Amniotic epithelial cell (primary cell): ENCODE results near the gene PAX7.
A peak's percentile ranks its signal among the peaks of the same experiment; 100 is the strongest.

ENCODE experiments used
- DNase-seq: peaks from one replicate; pipeline ENCODE4 v3.0.0-alpha.2; 2010; ENCODE audit warnings: low read depth

The PAX7 gene

DNA sequence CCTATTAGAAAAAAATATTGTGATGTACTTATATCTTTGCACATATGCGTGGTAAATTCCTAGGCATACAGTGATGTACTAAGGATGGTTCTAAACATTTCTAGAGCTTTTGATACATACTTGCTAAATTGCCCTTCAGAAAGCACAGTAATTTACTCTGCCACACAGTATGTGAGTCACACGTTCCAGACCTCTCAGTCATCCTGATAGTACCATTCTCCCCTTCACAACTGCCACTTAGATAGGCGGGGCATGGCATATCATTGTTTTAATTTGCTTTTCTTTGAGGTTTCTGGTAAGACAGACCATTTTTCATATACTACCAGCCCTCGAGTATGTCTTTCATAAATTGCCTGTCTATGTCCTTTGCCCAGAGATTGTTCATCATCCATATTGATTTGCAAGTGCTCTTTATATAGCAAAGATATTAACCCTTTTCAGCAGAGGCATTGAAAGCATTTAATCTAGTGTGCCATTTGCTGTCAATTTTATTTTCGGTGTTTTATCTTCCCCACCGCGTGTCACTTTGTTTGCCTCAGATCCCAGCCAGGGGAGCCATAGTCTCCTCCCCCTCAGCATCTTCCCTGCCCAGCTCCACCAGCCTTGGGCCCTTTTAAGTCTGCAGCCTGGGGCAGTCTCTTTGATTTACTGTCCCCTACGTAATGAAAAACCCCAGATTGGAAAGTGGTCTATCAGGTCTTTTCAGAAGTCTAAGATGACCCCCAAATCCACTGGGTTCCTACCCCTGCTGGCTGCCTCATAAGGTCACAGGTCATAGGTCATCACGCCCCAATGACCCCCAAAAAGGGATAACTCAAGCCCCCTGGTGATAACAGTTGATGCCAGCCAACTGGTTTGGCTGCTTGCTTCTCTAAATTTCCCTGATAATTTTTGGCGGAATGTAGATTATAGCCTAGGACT, 11.8 kb upstream of the PAX7 start:
- peak; percentile 61 for DNase-seq

DNA sequence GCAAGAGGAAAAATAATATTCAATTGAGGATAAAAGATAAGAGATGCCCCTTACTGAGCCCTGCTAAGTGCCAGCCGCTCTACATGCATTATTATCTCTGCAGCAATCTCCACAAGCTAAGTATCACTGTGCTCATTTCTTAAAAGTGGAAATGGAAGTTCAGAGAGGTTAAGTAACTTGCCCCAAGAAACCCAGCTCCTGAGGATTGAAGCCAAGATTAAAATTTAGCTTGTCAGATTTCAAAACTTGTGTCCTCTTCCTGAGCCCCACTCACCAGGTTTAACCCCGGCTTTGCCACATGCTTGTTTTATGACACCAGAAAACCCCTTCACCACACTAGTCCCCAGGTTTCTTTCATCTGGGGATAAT, 11.2 kb upstream of the PAX7 start:
- no peak for DNase-seq

DNA sequence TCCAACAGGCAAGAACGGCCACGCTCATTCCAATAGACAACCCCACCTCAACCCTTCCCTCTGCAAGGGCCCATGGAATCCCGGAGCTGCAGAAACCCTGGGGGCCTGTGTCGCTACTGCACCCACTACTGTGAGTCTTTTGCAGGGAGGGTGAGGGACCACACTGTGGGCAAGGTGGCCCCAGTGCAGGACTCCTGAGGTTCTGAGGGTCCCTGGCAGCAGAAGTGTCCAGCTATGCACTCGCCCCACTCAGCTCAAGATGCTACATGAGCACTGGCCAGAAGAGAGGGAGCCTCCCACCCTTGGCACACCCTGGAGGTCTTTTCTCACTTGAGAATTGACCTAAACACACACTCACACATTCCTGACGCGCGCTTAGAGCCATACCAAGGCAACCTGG, 2.1 kb upstream of the PAX7 start:
- no peak for DNase-seq

DNA sequence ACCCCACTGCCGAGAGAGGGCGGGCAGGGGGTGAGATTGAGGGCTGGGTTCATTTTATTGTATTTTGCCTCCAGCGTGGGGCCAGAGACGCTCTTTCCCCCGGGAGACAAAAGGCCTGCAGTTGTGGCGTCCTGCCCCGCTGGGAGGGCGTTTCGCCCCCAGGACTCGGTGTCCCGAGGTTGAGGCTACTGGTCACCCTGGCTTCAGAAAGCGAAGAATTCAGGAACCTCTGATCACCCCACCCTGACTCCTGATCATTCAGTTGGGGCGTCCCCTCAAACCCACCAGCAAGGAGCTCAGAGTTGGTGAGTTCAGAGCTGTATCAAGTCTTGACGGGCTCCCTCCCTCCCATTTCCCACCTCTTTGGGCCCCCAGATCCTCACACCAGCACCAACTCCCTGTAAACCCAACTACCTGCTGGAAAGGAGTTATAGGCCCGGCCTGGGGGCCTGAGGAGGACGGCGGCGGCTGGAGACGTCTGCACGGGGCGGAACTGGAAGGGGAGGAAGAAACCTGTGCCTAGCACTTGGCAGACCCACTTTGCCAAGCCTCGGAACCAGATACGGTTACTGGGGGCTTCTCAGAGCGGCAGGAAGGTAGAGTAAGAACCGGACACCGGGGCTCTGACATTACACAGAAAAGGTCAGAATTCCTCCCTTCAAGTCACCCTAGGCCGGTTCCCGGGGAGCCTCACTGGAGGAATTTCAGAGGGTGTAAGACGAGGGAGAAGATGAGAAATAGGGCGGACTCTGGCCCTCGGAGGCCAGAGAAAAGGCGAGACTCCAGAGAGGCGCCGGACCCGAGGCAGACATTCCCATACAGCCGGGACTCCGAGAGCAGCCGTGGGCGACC, 761 bp upstream of the PAX7 start:
- no peak for DNase-seq

DNA sequence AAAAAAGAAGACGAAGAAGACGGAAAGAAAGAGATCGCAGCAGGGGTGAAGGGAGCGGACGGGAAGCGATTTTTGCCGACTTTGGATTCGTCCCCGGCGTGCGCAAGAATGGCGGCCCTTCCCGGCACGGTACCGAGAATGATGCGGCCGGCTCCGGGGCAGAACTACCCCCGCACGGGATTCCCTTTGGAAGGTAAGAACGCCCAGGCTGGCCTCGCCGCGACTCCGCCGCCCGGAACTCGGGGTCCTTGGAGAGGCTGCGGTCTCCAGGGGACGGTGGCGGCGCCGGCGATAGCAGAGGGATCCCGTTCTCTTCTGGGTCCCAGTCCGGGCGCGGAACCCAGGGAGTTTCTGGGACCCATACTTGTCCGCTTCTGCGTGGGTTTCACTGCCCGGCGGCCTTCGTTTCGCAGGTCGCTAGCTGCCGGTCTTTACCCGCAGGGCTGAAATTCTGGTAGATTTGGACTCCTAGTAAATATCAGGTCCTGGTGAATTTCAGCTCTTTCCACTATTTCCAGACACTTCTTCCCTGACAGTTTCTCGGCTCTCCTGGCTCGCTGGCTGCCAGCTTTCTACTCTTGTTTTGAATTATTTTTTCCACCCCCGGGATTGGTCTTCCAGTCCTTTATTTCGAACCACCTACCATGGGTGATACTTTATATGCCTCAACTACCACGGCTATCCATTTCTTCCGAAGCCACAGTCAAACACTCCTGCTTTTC, 1.0 kb downstream of the PAX7 start:
- DNase-seq, result no peak

DNA sequence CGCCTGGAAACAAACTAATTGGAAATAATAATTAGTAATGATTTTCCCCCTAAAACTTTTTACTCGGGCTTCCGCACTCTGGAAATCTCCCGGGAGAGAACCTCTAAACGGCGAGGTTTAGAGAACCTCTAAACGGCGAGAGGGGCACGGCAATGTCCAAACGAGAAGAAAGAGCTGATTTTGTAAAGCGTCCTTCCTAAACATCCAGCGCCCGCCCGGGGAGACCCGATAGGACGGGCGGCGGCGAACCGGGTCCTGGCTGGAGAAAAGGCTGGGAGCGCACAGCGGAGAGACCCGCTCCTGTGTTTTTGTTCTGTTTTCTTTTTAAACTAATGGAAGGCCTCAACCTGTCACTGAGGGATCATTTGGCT, 1.6 kb downstream of the PAX7 start:
- DNase-seq, result no peak

DNA sequence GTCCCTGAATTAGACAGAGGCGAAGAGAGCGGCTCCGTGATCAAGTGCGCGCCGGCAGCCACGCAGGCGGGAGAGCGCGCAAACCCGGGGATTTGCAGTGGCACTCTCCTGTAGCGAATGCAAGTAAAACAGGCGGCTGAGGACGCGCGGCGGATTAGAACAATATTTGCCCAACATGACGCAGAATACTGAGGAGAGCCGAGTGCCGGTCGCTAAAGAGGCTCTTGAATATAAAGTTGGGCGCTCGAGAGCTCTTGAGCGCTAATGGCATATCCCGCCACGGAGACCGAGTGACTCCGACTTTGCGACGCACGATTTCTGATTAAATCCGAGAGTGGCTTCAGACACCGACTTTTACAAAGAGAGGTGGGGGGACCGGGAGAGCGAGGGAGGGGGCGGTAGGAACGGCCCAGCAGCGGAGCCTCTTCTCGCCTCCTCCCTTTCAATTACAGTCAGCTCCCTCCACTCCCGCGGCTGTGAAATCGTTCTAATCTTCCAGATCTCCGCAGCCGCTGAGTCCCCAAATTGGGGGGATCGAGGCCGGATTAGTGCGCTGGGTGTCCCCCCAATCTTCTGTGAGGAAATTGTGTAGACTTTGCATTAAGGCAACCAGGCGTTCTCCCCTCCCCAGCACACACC, 2.3 kb downstream of the PAX7 start:
- DNase-seq, result no peak

DNA sequence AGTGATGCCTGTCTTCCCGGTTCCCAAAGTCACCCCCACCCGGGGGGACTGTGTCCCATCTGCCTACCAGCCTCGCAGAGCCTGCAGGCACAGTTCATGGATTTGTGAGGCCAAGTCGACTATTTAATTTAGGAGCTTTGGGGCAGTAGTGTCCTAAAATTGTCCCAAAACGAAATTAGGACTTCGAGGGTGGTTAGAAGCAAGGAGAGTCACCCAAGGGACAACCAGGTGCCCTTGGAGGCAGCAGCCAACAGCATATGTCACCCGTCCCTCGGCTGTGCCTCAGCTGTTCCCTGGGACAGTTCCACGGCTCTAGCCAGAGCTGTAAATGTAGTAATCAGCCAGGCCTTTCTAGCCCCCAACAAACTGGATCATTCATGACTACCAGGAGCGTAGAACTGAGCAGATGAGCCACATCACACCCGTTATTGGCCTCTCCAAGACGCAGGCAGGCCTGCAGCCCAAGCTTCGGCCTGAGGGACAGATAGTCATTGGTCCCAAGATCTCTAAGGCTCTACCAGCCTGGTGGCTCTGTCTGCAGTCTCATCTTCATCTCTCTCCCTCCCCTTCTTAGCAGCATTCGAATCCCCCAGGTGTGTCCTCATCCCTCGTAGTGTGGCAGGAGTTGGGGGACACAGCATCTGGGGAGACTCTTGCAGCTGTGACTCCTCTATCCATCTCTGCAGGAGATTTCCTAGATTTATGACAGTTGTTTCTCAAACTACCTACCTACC, 2.9 kb downstream of the PAX7 start:
- DNase-seq, result no peak

DNA sequence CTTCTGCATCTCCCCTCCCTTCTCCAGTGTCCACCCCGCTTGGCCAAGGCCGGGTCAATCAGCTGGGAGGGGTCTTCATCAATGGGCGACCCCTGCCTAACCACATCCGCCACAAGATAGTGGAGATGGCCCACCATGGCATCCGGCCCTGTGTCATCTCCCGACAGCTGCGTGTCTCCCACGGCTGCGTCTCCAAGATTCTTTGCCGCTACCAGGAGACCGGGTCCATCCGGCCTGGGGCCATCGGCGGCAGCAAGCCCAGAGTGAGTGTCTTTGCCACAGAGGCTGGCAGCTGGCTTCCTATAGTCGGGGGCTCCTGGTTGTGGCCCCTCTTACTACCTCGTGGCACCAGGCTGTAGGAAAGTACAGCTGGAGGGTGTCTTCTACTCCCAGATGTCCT, 3.6 kb downstream of the PAX7 start:
- DNase-seq, result no peak

DNA sequence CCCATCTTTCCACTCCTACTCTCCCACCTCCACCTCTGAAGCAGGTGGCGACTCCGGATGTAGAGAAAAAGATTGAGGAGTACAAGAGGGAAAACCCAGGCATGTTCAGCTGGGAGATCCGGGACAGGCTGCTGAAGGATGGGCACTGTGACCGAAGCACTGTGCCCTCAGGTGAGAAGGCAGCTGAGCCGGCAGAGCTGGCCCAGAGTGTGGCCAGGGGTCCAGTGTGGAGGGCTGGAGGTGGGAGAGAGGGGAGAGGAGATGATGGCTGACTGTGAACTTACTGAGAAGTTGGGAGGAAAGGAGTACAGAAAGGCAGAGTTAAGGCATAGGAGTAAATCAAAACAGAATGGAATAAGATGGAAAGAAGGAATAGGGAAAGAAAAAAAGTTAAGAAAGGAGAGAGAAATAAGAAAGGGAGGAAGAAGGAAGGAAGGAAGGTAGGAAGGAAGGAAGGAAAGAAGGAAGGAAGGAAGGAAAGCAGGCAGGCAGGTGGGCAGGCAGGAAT, 4.5 kb downstream of the PAX7 start:
- no peak for DNase-seq

DNA sequence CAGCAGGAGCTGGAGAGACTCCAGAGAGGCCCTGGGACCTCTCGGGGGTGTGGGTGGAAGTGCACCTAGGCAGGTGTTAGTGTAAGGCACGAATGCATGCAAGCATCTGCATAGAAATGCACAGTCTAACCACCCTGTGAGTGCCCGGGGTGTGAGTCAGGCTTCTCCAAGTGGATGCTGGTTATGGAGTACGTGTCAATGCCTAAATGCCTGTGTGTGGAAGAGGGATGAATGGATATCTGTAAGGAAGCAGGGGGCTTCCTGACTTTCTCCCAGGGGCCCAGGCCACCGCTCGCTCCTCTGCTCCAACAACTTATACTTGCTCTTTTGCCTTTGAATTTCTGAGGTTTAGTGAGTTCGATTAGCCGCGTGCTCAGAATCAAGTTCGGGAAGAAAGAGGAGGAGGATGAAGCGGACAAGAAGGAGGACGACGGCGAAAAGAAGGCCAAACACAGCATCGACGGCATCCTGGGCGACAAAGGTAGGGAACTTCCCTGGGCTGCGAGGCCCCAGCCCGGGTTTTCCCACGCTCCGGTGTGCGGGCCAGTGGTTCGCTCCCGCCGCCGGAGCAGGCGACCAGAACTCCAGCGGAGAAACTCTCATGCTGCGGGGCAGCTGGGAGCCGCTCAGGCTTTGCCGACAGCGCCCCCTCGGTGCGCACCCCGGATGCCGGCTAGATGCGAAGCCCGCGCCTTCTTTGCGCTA, 5.4 kb downstream of the PAX7 start:
- no peak for DNase-seq

DNA sequence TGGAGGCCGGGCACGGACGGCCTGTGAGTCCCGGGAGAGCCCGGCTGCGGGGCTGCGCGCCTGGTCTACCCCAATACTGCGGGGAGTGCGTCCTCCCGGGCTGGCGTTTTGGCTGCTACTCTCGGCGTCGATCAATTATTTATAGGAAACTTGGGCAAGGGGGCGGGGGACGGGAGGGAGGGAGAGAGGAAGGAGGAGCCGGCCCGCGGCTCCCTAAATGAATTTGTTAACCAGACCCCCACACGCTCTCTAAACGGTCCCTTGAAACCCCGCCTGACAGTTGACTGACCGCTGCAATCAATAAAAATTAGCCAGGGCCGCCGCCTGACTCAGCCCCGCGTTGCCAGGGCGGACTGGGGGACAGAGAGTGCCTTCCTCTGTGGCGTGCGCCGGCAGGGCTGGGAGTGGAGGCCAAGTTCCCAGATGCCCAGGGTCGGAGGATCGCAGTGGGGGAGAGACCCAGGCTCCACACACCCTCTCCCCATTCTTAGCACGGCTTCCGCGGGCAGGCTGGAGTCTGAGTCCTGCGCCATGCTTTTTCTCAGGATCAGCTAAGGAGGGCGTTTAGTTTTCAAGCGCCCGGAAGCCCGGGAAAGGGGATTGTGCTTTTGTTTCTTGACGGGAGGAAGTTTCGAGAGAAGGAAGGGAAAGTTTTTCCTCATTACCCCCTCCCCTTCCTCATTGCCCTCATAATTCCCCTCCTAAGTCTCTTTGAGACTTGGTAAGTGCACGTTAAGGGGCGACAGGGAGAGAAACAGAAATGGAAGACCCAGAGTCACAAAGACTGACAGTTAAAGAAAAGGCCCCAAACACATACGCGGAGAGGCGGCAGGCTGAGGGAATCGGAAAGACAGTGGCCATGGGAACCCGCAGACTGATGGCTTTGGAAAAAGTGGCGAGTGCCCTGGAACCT, 6.2 kb downstream of the PAX7 start:
- DNase-seq, result no peak

DNA sequence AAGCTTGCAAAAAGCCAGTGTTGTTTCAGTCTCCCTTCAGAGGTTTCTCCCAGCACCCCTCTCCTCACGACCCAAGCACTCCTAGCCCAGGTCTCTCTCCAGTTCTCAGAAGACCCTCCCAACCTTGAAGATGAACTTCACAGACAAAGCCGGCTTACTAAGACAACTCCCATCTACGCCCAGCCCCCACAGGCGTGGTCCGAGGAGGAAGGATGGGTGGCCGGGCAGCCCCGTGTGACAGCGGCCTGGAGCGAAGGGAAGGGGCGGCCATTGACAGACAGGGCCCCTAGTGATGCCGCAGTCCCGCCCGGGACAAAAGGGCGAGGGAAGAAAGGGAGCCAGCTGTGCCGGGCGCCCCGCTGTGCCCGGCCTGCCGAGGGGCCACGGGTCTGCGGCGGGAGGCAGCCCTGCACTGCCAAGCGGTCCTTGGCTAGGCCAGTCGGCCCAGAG, 6.9 kb downstream of the PAX7 start:
- no peak for DNase-seq

DNA sequence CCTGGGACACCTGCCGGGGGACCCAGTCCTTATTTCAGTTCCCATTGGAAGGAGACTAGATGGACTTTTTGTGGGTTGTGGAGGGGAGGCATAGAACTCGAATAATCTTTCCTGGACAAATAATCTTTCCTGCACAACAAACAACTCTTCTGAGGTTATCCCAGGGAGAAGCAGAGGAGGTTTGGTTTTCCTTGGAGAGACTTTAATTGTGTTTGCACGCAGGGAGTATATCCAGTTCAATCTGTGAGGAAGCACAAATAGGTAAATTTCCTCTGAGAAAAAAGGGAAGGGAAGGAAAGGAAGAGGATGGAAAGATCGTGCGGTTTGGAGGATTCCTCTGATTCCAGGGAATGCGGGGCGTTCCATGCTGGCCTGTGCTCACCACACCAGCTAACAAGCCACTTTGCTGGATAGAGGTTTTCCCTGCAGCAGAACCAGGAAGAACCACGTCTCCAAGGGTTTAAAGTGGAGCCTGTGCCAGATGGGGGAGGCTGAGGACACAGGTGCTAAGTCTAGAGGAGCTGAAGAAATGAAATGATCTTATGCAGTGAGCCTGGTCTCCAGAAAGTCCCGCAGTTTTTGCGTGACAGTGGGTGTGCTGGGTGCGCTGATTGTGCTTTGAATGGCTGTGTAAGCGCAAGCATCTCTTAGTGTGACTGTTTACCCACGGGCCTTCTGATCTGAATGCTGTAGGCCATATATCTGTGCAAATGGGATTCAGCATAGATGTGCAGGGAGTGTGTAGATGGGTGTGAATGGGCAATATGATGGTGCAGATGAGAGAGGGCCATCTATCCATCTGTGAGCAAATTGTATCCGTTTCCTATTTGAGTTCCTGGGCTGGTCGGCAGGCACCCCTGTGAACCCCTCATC, 7.6 kb downstream of the PAX7 start:
- DNase-seq, result no peak

DNA sequence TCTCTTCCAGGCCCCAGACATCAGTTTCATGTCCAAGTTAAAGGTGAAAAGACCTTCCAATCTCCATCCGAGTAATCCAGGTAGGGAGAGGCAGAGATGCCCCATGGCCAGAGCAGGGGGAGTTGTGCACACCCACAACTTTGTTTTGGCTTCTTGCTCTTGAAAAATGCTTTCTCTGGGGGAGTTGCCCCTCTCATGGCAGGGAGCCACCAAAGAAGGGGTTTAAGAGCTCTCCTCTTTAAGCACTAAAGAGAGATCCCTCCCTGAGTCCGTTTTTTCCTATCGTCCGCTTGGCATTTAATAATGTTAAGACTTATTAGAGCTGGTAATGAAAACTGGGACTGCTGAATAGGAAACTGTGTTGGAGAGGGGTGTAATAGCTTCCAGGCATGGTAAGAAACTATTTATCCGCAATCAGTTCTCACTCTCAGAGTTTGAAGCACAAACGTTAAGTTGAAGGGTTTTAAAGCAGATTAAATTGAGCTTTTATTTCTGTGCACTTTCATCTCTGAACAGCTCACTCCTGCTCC, 8.3 kb downstream of the PAX7 start:
- no peak for DNase-seq

DNA sequence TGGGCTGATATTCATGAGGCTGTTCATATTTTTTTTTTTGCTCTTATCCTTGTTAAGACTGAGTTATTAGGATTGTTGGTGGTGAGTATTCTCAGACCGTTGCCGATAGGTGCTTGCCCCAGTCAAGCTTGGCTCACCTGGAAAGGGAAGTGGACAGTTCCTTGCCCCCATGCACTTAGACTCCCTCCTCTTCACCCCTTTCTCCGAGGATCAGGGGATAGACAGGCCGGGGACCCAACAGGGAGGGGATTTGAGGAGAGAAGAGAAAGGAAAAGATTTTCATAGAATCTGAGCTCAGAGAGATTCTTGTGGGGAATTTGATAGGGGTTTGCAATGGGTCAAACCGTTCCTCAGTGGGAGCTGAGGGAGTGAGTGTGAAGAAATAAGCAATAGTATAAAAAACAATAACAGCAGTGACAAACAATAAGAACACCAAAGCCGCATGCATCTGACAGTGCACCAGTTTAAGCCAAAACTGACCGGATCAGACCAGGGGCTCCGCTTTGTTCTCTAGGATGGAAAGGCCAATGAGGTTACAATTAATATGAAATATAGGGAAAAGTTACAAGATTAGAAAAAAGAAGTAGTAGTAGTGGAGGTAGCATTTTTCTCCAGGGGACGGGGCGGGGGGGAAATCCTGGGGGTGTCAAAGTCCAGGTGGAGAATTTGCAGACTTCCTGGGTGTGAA, 8.9 kb downstream of the PAX7 start:
- DNase-seq, result no peak

DNA sequence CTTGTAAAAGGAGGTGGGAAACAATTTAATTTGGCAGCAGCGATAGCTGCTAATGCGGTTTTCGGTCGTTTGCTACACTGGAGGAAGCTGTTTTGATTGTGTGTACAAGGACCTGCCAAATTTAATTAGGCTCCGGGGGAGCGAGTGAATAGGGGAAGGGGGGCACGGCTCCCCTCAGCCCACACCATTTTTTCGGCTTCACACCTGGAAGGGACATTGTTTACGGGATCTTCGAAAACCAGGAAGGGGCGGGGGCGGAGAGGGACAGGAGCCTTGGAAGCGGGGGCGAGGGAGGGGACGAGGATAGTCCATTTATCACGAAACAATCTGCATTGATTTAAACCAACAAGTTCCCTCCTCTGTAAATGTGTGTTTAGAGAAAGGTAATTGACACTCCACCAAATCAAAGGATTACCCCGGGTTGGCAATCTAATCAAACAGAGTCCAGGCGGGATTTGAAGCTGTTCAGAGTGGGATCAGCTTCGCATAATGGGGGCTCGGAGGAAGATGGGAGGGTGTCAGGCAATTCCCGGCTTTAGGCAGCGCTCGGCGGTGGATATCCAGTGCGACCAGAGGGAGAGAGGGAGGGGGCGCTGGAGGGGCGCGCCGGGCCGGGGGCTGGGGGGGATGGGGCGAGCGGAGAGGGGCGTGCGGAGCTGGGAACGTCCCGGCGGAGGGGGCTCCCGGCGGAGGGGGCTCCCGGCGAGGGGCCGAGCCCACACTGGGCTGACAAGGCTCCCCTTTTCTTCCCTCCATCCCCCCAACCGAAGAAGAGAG, 9.8 kb downstream of the PAX7 start:
- DNase-seq, result no peak
